ENCODE measurements around the gene STUM. TPM values are rescaled to one million over a fixed set of nuclear protein-coding genes. Genes with fewer than 3 reads are reported as not detected.

Gene STUM
- polyA plus RNA-seq, 1 experiment: not detected

GRCh38 chr1:226625832-226626576 lies 77.4 kb downstream of the STUM start:
- no peak for TF ChIP-seq CTCF (IDR thresholded peaks at IDR 0.05; ENCODE audit: insufficient read depth, low read depth, low read length)
- Histone ChIP-seq H3K27me3 (ENCODE audit: control insufficient read depth, insufficient read depth, low read length) (peaks cover 1% of the 10 kb centered on the region; the same call in 1 of the 2 replicates), H3K4me3 (ENCODE audit: low read depth, low read length) (no peak overlapping the region), H3K36me3 (ENCODE audit: control insufficient read depth, insufficient read depth, low read length) (no peaks in the 10 kb centered on the region)
- POLR2A ChIA-PET: no interaction called here
- CTCF ChIA-PET: interaction anchor here (0.6 to 3.4 kb wide), 32 partner anchors 8 to 815 kb away, joined by 3 to 24 read pairs (median 4); no protein-coding TSS in a partner anchor
- DNase-seq (ENCODE audit: low read depth): no peak

- no peak overlapping the region for H3K4me3 ChIP-seq (ENCODE audit: low read depth, low read length)
- ChIA-PET CTCF (interaction anchor here (0.6 to 3.4 kb wide), 32 partner anchors 8 to 815 kb away, joined by 3 to 24 read pairs (median 4); no protein-coding TSS in a partner anchor), POLR2A (no interaction called here)
- TF ChIP-seq CTCF (IDR thresholded peaks at IDR 0.05; ENCODE audit: insufficient read depth, low read depth, low read length): peak; percentile 97
- H3K36me3 ChIP-seq (ENCODE audit: control insufficient read depth, insufficient read depth, low read length): no peaks in the 10 kb centered on the region
- no peak for DNase-seq (ENCODE audit: low read depth)
- peaks cover 1% of the 10 kb centered on the region; the same call in 1 of the 2 replicates for H3K27me3 ChIP-seq (ENCODE audit: control insufficient read depth, insufficient read depth, low read length)
These were observed 78.0 kb downstream of the STUM start for GRCh38 chr1:226626577-226626956.

GRCh38 chr1:226627050-226627755 lies 78.6 kb downstream of the STUM start:
- ChIA-PET CTCF (interaction anchor here (0.7 to 3.4 kb wide), 18 partner anchors 7 to 214 kb away, joined by 3 to 24 read pairs (median 6); no protein-coding TSS in a partner anchor), POLR2A (no interaction called here)
- no peaks in the 10 kb centered on the region for H3K36me3 ChIP-seq (ENCODE audit: control insufficient read depth, insufficient read depth, low read length)
- H3K27me3 ChIP-seq (ENCODE audit: control insufficient read depth, insufficient read depth, low read length): peaks cover 1% of the 10 kb centered on the region; the same call in 1 of the 2 replicates
- no peak for DNase-seq (ENCODE audit: low read depth)
- no peak overlapping the region for H3K4me3 ChIP-seq (ENCODE audit: low read depth, low read length)
- TF ChIP-seq CTCF (IDR thresholded peaks at IDR 0.05; ENCODE audit: insufficient read depth, low read depth, low read length): no peak

GRCh38 chr1:226627924-226628611 lies 79.5 kb downstream of the STUM start:
- Histone ChIP-seq H3K27me3 (ENCODE audit: control insufficient read depth, insufficient read depth, low read length) (peaks cover 1% of the 10 kb centered on the region; the same call in 1 of the 2 replicates), H3K4me3 (ENCODE audit: low read depth, low read length) (no peak overlapping the region), H3K36me3 (ENCODE audit: control insufficient read depth, insufficient read depth, low read length) (no peaks in the 10 kb centered on the region)
- ChIA-PET CTCF (interaction anchor here (0.9 to 1.2 kb wide), 4 partner anchors 10 to 202 kb away, joined by 3 to 4 read pairs (median 3); no protein-coding TSS in a partner anchor), POLR2A (no interaction called here)
- DNase-seq (ENCODE audit: low read depth): no peak
- no peak for TF ChIP-seq CTCF (IDR thresholded peaks at IDR 0.05; ENCODE audit: insufficient read depth, low read depth, low read length)

All from BJ (cell line).